ENCODE results near the gene RERE. TPM values are rescaled to one million over a fixed set of nuclear protein-coding genes. Genes with fewer than 3 reads are reported as not detected.

Gene RERE
- total RNA-seq, 1 donor from 2014 or later = 124 TPM

DNA sequence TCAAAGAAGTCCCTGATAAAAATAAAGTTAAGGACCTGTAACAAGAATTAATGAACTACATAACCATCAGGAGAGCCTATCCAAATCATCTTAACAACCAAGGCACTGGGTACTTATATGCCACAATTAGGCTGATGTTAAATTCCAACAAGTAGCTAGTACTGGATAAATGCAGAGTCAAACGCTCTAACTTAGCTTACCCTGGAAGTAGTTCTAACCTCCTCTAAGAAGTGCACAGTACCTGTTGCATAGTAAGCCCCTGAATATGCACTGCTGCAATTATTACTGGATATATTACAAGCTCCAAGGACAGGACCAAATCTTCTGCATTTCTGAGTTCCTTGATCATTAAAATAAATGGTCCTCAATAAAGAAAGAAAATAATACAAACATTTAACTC lies 125.8 kb downstream of the RERE start:
- peaks cover 3% of the 10 kb centered on the region for H3K9me3 Mint-ChIP-seq (ENCODE audit: unreplicated experiment)
- Histone ChIP-seq H3K9me3 (ENCODE audit: insufficient read depth, low read depth, low read length) (no peaks in the 10 kb centered on the region), H3K4me2 (ENCODE audit: low read length) (no peak overlapping the region), H4K20me1 (ENCODE audit: insufficient read depth, low read length) (peaks cover 70% of the 10 kb centered on the region), H3K36me3 (ENCODE audit: insufficient read depth, low read length) (no peaks in the 10 kb centered on the region), H3K4me1 (ENCODE audit: insufficient read depth, low read length) (peaks cover 1% of the 10 kb centered on the region), H3K27ac (ENCODE audit: low read depth, low read length) (no peak overlapping the region), H3K27me3 (ENCODE audit: insufficient read depth, low read length) (no peaks in the 10 kb centered on the region), H2AFZ (ENCODE audit: low read depth, low read length) (no peak overlapping the region), H3K4me3 (ENCODE audit: insufficient read depth, low read depth, low read length) (no peak overlapping the region), H3K79me2 (ENCODE audit: insufficient read depth, low read length) (peaks cover 81% of the 10 kb centered on the region), H3K9ac (ENCODE audit: low read length) (no peak overlapping the region)
- FAIRE-seq (no peak), DNase-seq (ENCODE audit: low read depth) (no peak)
- TF ChIP-seq, protein P1, sequence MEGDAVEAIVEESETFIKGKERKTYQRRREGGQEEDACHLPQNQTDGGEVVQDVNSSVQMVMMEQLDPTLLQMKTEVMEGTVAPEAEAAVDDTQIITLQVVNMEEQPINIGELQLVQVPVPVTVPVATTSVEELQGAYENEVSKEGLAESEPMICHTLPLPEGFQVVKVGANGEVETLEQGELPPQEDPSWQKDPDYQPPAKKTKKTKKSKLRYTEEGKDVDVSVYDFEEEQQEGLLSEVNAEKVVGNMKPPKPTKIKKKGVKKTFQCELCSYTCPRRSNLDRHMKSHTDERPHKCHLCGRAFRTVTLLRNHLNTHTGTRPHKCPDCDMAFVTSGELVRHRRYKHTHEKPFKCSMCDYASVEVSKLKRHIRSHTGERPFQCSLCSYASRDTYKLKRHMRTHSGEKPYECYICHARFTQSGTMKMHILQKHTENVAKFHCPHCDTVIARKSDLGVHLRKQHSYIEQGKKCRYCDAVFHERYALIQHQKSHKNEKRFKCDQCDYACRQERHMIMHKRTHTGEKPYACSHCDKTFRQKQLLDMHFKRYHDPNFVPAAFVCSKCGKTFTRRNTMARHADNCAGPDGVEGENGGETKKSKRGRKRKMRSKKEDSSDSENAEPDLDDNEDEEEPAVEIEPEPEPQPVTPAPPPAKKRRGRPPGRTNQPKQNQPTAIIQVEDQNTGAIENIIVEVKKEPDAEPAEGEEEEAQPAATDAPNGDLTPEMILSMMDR (IDR thresholded peaks at IDR 0.05; ENCODE audit: insufficient read depth, low read depth, low read length) = no peak
- TF ChIP-seq EZH2 (IDR thresholded peaks at IDR 0.05; ENCODE audit: insufficient read depth, low read length) = no peak
- peak overlapping the region; percentile 41 for H3K27ac Mint-ChIP-seq (ENCODE audit: unreplicated experiment)
- peaks cover 9% of the 10 kb centered on the region for H3K36me3 Mint-ChIP-seq (ENCODE audit: low read depth, unreplicated experiment)
- peaks cover 38% of the 10 kb centered on the region for H3K4me1 Mint-ChIP-seq (ENCODE audit: low read depth, unreplicated experiment)
- H3K27me3 Mint-ChIP-seq (ENCODE audit: low read depth, unreplicated experiment) = no peaks in the 10 kb centered on the region
- no peak overlapping the region for H3K4me3 Mint-ChIP-seq (ENCODE audit: unreplicated experiment)

GRCh38 chr1:8690253-8690525 lies 127.3 kb downstream of the RERE start:
- no peak overlapping the region for H3K4me3 Mint-ChIP-seq (ENCODE audit: unreplicated experiment)
- peaks cover 82% of the 10 kb centered on the region for H3K79me2 ChIP-seq (ENCODE audit: insufficient read depth, low read length)
- H3K27me3 ChIP-seq (ENCODE audit: insufficient read depth, low read length) = no peaks in the 10 kb centered on the region
- H3K9me3 Mint-ChIP-seq (ENCODE audit: unreplicated experiment) = peaks cover 3% of the 10 kb centered on the region
- H3K4me1 ChIP-seq (ENCODE audit: insufficient read depth, low read length) = peaks cover 3% of the 10 kb centered on the region
- H3K27ac Mint-ChIP-seq (ENCODE audit: unreplicated experiment) = peak overlapping the region; percentile 62
- no peak for TF ChIP-seq EZH2 (IDR thresholded peaks at IDR 0.05; ENCODE audit: insufficient read depth, low read length)
- TF ChIP-seq, protein P1 (IDR thresholded peaks at IDR 0.05; ENCODE audit: insufficient read depth, low read depth, low read length) = no peak
- H3K36me3 Mint-ChIP-seq (ENCODE audit: low read depth, unreplicated experiment) = peaks cover 11% of the 10 kb centered on the region
- H2AFZ ChIP-seq (ENCODE audit: low read depth, low read length) = no peak overlapping the region
- H3K36me3 ChIP-seq (ENCODE audit: insufficient read depth, low read length) = no peaks in the 10 kb centered on the region
- no peaks in the 10 kb centered on the region for H3K27me3 Mint-ChIP-seq (ENCODE audit: low read depth, unreplicated experiment)
- no peak overlapping the region for H3K4me3 ChIP-seq (ENCODE audit: insufficient read depth, low read depth, low read length)
- H3K4me1 Mint-ChIP-seq (ENCODE audit: low read depth, unreplicated experiment) = peaks cover 37% of the 10 kb centered on the region
- peaks cover 67% of the 10 kb centered on the region for H4K20me1 ChIP-seq (ENCODE audit: insufficient read depth, low read length)
- H3K4me2 ChIP-seq (ENCODE audit: low read length) = no peak overlapping the region
- H3K27ac ChIP-seq (ENCODE audit: low read depth, low read length) = no peak overlapping the region
- H3K9me3 ChIP-seq (ENCODE audit: insufficient read depth, low read depth, low read length) = no peaks in the 10 kb centered on the region
- FAIRE-seq (no peak), DNase-seq (ENCODE audit: low read depth) (no peak)
- H3K9ac ChIP-seq (ENCODE audit: low read length) = no peak overlapping the region

- DNase-seq (ENCODE audit: low read depth) (no peak), FAIRE-seq (no peak)
- Mint-ChIP-seq H3K27me3 (ENCODE audit: low read depth, unreplicated experiment) (no peaks in the 10 kb centered on the region), H3K9me3 (ENCODE audit: unreplicated experiment) (peaks cover 3% of the 10 kb centered on the region), H3K27ac (ENCODE audit: unreplicated experiment) (peak overlapping the region; percentile 48), H3K4me1 (ENCODE audit: low read depth, unreplicated experiment) (peaks cover 36% of the 10 kb centered on the region), H3K4me3 (ENCODE audit: unreplicated experiment) (peak overlapping the region; percentile 27), H3K36me3 (ENCODE audit: low read depth, unreplicated experiment) (peaks cover 11% of the 10 kb centered on the region)
- Histone ChIP-seq H2AFZ (ENCODE audit: low read depth, low read length) (no peak overlapping the region), H3K79me2 (ENCODE audit: insufficient read depth, low read length) (peaks cover 82% of the 10 kb centered on the region), H4K20me1 (ENCODE audit: insufficient read depth, low read length) (peaks cover 66% of the 10 kb centered on the region), H3K9me3 (ENCODE audit: insufficient read depth, low read depth, low read length) (no peaks in the 10 kb centered on the region), H3K9ac (ENCODE audit: low read length) (no peak overlapping the region), H3K4me3 (ENCODE audit: insufficient read depth, low read depth, low read length) (no peak overlapping the region), H3K4me2 (ENCODE audit: low read length) (no peak overlapping the region), H3K27ac (ENCODE audit: low read depth, low read length) (no peak overlapping the region), H3K4me1 (ENCODE audit: insufficient read depth, low read length) (peaks cover 3% of the 10 kb centered on the region), H3K27me3 (ENCODE audit: insufficient read depth, low read length) (no peaks in the 10 kb centered on the region), H3K36me3 (ENCODE audit: insufficient read depth, low read length) (no peaks in the 10 kb centered on the region)
- TF ChIP-seq, protein P1 (IDR thresholded peaks at IDR 0.05; ENCODE audit: insufficient read depth, low read depth, low read length) = no peak
- no peak for TF ChIP-seq EZH2 (IDR thresholded peaks at IDR 0.05; ENCODE audit: insufficient read depth, low read length)
Measured at GRCh38 chr1:8689431-8690252, 127.8 kb downstream of the RERE start.
